Measurements from ENCODE around the gene MIPOL1. TPM values are rescaled to one million over a fixed set of nuclear protein-coding genes. Genes with fewer than 3 reads are reported as not detected.

MIPOL1 gene
- total and polyA plus RNA-seq, 2 of the 13 experiments (the other 11 are each of a cell fraction or from before 2014, with no cell fraction given): 8.6 to 34.2 TPM

DNA sequence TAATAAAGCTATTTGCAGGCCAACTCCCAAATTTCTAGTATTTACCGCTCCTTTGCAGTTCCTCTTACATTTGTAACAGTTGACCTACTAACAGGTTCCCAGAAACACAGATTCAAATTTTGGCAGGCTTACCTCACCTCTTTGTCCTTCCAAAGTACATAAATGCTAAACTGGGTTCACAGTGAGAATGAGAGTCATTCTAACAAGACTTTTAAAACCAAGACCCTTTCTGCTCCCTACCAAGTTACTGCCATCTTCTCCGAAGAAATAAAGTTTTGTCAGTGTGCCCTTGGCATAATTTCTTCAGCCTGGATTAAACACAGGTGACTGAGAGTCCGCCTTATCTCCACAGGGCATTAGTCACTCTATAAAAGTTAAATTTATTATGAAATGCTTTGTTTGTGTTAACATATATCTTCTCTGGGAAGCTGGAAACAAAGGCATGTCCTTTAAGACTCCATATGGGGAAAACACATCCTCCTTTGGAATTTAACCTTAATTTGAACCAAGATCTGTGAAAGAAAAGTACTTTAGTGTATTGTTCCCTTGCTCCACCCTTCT is 369.2 kb downstream of the MIPOL1 start:
- Histone ChIP-seq H4K20me1 (ENCODE audit: insufficient read depth, low read length) (no peaks in the 10 kb centered on the region), H2AFZ (ENCODE audit: low read length) (no peak overlapping the region), H3K4me1 (ENCODE audit: insufficient read depth, low read length) (peaks cover 19% of the 10 kb centered on the region), H3K4me3 (replicated peaks in 1 of 3; ENCODE audit: insufficient read depth in 1 of 3, low read depth in 2 of 3, low read length in 3 of 3) (no peak overlapping the region), H3K9me3 (ENCODE audit: low read length) (no peaks in the 10 kb centered on the region), H3K27ac (ENCODE audit: extremely low read length, insufficient read depth, low read length) (no peak overlapping the region), H3K36me3 (replicated peaks in 1 of 2; ENCODE audit: control insufficient read depth in 1 of 2, insufficient read depth in 2 of 2, low read length in 2 of 2) (no peaks in the 10 kb centered on the region), H3K27me3 (ENCODE audit: control insufficient read depth in 1 of 2, insufficient read depth in 2 of 2, low read length in 2 of 2) (no peaks in the 10 kb centered on the region), H3K4me2 (ENCODE audit: low read depth, low read length) (no peak overlapping the region), H3K79me2 (ENCODE audit: insufficient read depth, low read length) (no peaks in the 10 kb centered on the region), H3K9ac (ENCODE audit: insufficient read depth, low read depth, low read length) (no peak overlapping the region)
- POLR2A ChIA-PET: no interaction called here
- FAIRE-seq (no peak), DNase-seq (ENCODE audit: low spot score) (no peak), ATAC-seq (peak; percentile 27; the same call in 1 of the 3 replicates)
- intact Hi-C loops (cut with micrococcal nuclease; ENCODE audit: unreplicated experiment): loop anchor here (1.0 to 5.0 kb wide), 2 partner anchors 100 to 307 kb away; no protein-coding TSS in a partner anchor
- no TSS peak for BruUV-seq (replicated peaks)
- TF ChIP-seq ZNF224 (CRISPR knock-in tag; IDR thresholded peaks at IDR 0.05) (no peak), POLR2G (IDR thresholded peaks at IDR 0.05; ENCODE audit: low read depth, low read length) (no peak), ZZZ3 (CRISPR knock-in tag; IDR thresholded peaks at IDR 0.05; ENCODE audit: borderline replicate concordance) (no peak), MAFF (IDR thresholded peaks at IDR 0.05; ENCODE audit: low read depth, low read length) (no peak), ZNF17 (CRISPR knock-in tag; IDR thresholded peaks at IDR 0.05) (0 out of 2 replicates have a peak, but pooled peaks have one; percentile 34)
- CTCF ChIA-PET (ENCODE audit: low intra/inter-chr PET ratio, low total read pairs): interaction anchor here (4.7 kb wide), 1 partner anchor 321 kb away, joined by 77 read pairs; no protein-coding TSS in a partner anchor
- WGBS (ENCODE audit: low lambda C conversion rate): 56% methylated on average over 3 of the region's 3 CpGs
- in situ Hi-C loops (cut with HindIII; ENCODE audit: extremely low pct_ligation_motif_present, low pct_unique_long_range_greater_than_20kb): loop anchor here (5.0 kb wide), 1 partner anchor 315 kb away; no protein-coding TSS in a partner anchor

DNA sequence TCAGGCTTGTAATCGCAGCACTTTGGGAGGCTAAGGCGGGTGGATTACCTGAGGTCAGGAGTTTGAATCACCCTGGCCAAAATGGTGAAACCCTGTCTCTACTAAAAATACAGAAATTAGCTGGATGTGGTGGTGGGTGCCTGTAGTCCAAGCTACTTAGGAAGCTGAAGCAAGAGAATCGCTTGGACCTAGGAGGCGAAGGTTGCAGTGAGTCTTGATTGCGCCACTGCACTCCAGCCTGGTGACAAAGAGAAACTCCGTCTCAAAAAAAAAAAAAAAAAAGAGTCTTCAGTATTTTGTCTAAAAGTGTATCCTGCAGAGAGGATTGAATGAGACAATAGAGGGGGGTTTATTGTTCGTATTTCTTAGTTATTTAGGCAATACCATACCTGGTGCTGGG is 372.0 kb downstream of the MIPOL1 start:
- H3K36me3 ChIP-seq (replicated peaks in 1 of 2; ENCODE audit: control insufficient read depth in 1 of 2, insufficient read depth in 2 of 2, low read length in 2 of 2): no peaks in the 10 kb centered on the region
- POLR2A ChIA-PET: no interaction called here
- TF ChIP-seq, protein P1, sequence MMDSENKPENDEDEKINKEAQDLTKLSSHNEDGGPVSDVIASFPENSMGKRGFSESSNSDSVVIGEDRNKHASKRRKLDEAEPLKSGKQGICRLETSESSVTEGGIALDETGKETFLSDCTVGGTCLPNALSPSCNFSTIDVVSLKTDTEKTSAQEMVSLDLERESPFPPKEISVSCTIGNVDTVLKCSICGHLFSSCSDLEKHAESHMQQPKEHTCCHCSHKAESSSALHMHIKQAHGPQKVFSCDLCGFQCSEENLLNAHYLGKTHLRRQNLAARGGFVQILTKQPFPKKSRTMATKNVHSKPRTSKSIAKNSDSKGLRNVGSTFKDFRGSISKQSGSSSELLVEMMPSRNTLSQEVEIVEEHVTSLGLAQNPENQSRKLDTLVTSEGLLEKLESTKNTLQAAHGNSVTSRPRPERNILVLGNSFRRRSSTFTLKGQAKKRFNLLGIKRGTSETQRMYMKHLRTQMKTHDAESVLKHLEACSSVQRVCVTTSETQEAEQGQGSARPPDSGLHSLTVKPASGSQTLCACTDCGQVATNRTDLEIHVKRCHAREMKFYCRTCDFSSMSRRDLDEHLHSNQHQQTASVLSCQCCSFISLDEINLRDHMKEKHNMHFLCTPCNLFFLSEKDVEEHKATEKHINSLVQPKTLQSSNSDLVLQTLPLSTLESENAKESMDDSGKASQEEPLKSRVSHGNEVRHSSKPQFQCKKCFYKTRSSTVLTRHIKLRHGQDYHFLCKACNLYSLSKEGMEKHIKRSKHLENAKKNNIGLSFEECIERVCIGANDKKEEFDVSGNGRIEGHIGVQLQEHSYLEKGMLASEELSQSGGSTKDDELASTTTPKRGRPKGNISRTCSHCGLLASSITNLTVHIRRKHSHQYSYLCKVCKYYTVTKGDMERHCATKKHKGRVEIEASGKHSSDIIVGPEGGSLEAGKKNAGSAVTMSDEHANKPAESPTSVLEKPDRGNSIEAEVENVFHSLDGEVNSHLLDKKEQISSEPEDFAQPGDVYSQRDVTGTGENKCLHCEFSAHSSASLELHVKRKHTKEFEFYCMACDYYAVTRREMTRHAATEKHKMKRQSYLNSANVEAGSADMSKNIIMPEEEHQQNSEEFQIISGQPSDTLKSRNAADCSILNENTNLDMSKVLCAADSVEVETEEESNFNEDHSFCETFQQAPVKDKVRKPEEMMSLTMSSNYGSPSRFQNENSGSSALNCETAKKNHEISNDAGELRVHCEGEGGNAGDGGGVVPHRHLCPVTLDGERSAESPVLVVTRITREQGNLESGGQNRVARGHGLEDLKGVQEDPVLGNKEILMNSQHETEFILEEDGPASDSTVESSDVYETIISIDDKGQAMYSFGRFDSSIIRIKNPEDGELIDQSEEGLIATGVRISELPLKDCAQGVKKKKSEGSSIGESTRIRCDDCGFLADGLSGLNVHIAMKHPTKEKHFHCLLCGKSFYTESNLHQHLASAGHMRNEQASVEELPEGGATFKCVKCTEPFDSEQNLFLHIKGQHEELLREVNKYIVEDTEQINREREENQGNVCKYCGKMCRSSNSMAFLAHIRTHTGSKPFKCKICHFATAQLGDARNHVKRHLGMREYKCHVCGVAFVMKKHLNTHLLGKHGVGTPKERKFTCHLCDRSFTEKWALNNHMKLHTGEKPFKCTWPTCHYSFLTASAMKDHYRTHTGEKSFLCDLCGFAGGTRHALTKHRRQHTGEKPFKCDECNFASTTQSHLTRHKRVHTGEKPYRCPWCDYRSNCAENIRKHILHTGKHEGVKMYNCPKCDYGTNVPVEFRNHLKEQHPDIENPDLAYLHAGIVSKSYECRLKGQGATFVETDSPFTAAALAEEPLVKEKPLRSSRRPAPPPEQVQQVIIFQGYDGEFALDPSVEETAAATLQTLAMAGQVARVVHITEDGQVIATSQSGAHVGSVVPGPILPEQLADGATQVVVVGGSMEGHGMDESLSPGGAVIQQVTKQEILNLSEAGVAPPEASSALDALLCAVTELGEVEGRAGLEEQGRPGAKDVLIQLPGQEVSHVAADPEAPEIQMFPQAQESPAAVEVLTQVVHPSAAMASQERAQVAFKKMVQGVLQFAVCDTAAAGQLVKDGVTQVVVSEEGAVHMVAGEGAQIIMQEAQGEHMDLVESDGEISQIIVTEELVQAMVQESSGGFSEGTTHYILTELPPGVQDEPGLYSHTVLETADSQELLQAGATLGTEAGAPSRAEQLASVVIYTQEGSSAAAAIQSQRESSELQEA (CRISPR knock-in tag; IDR thresholded peaks at IDR 0.05; ENCODE audit: not compliant biosample characterization): no peak
- no peak for TF ChIP-seq JUNB (CRISPR knock-in tag; IDR thresholded peaks at IDR 0.05; ENCODE audit: borderline replicate concordance)
- 0 out of 2 replicates have a peak, but pooled peaks have one; percentile 20 for TF ChIP-seq ZMYM4 (CRISPR knock-in tag; IDR thresholded peaks at IDR 0.05)
- no peak for TF ChIP-seq FOXC1 (CRISPR knock-in tag; IDR thresholded peaks at IDR 0.05; ENCODE audit: borderline replicate concordance)
- TF ChIP-seq WIZ (CRISPR knock-in tag; IDR thresholded peaks at IDR 0.05): no peak

More for the DNA sequence above, 372.0 kb downstream of the MIPOL1 start:
- in situ Hi-C loops (cut with HindIII; ENCODE audit: extremely low pct_ligation_motif_present, low pct_unique_long_range_greater_than_20kb) (loop anchor here (5.0 kb wide), 1 partner anchor 317 kb away; no protein-coding TSS in a partner anchor), intact Hi-C loops (cut with micrococcal nuclease; ENCODE audit: unreplicated experiment) (loop anchor here (5.0 kb wide), 1 partner anchor 102 kb away; no protein-coding TSS in a partner anchor)
- no peaks in the 10 kb centered on the region for H3K27me3 ChIP-seq (ENCODE audit: control insufficient read depth in 1 of 2, insufficient read depth in 2 of 2, low read length in 2 of 2)
- FAIRE-seq: no peak
- no peak for ATAC-seq
- H3K4me1 ChIP-seq (ENCODE audit: insufficient read depth, low read length): peaks cover 14% of the 10 kb centered on the region
- no peaks in the 10 kb centered on the region for H4K20me1 ChIP-seq (ENCODE audit: insufficient read depth, low read length)
- 93% methylated on average over 7 of the region's 7 CpGs for WGBS (ENCODE audit: low lambda C conversion rate)
- H3K4me3 ChIP-seq (replicated peaks in 1 of 3; ENCODE audit: insufficient read depth in 1 of 3, low read depth in 2 of 3, low read length in 3 of 3): no peak overlapping the region
- no peak overlapping the region for H3K9ac ChIP-seq (ENCODE audit: insufficient read depth, low read depth, low read length)
- no peaks in the 10 kb centered on the region for H3K79me2 ChIP-seq (ENCODE audit: insufficient read depth, low read length)
- H3K27ac ChIP-seq (ENCODE audit: extremely low read length, insufficient read depth, low read length): no peak overlapping the region
- no peak for DNase-seq (ENCODE audit: low spot score)
- no peaks in the 10 kb centered on the region for H3K9me3 ChIP-seq (ENCODE audit: low read length)
- no TSS peak for BruUV-seq (replicated peaks)
- H3K4me2 ChIP-seq (ENCODE audit: low read depth, low read length): no peak overlapping the region
- no peak overlapping the region for H2AFZ ChIP-seq (ENCODE audit: low read length)
- CTCF ChIA-PET (ENCODE audit: low intra/inter-chr PET ratio, low total read pairs): no interaction called here
